GM23338 (cell line): ENCODE measurements around the gene GAGE13. TPM values are rescaled to one million over a fixed set of nuclear protein-coding genes. Genes with fewer than 3 reads are reported as not detected.

Experiments used
- ATAC-seq: fragments of 200-7000 bp; cut with Tn5 transposase; 3 replicates; pipeline ENCODE4 v1.9.1; 2020
- DNase-seq: peaks from one replicate; pipeline ENCODE4 v3.0.0-alpha.2; 2015; ENCODE audit warnings: low spot score
- H2AFZ ChIP-seq: fragments of 200-600 bp; sonication (generic); 2 replicates; pipeline ENCODE4 v1.8.0; 2016; ENCODE audit warnings: antibody characterized with exemption, mild to moderate bottlenecking, moderate library complexity
- H3F3A ChIP-seq: fragments of 200-600 bp; sonication (generic); replicated peaks from 2 replicates; pipeline ENCODE4 v1.8.0; 2017; ENCODE audit warnings: antibody characterized with exemption, mixed run types, low read depth
- H3K27ac ChIP-seq: fragments of 200-600 bp; sonication (generic); 2 replicates; pipeline ENCODE4 v1.6.1; 2016; ENCODE audit warnings: low read depth
- H3K27me3 ChIP-seq: fragments of 200-600 bp; sonication (generic); 2 replicates; pipeline ENCODE4 v1.8.0; 2016; ENCODE audit warnings: mild to moderate bottlenecking, mixed run types, moderate library complexity; ENCODE audit not compliant: insufficient read depth
- H3K36me3 ChIP-seq: fragments of 200-600 bp; sonication (generic); 2 replicates; pipeline ENCODE4 v1.8.0; 2016; ENCODE audit warnings: mild to moderate bottlenecking; ENCODE audit not compliant: insufficient read depth
- H3K4me1 ChIP-seq: fragments of 200-600 bp; sonication (generic); 2 replicates; pipeline ENCODE4 v1.8.0; 2016; ENCODE audit warnings: mild to moderate bottlenecking, moderate library complexity; ENCODE audit not compliant: insufficient read depth
- H3K4me2 ChIP-seq: fragments of 200-600 bp; sonication (generic); 2 replicates; pipeline ENCODE4 v1.7.1; 2017; ENCODE audit warnings: mixed run types
- H3K4me3 ChIP-seq: fragments of 200-600 bp; sonication (generic); 2 replicates; pipeline ENCODE4 v1.6.1; 2016; ENCODE audit warnings: mixed run types
- H3K79me2 ChIP-seq: fragments of 200-600 bp; sonication (generic); replicated peaks from 2 replicates; pipeline ENCODE4 v1.8.0; 2017; ENCODE audit warnings: mild to moderate bottlenecking; ENCODE audit not compliant: insufficient read depth
- H3K9me2 ChIP-seq: fragments of 200-600 bp; sonication (generic); 2 replicates; pipeline ENCODE4 v1.8.0; 2017; ENCODE audit not compliant: insufficient read depth
- H4K20me1 ChIP-seq: fragments of 200-600 bp; sonication (generic); replicated peaks from 2 replicates; pipeline ENCODE4 v1.8.0; 2017; ENCODE audit warnings: mild to moderate bottlenecking; ENCODE audit not compliant: insufficient read depth
- H3K27ac Mint-ChIP-seq: 2 replicates; pipeline ENCODE4 v1.8.0; 2020; ENCODE audit warnings: inconsistent platforms, mild to moderate bottlenecking, moderate library complexity, mixed read lengths
- H3K27me3 Mint-ChIP-seq: 3 replicates; pipeline ENCODE4 v1.8.0; 2022; ENCODE audit warnings: low read depth, mild to moderate bottlenecking, moderate library complexity, mixed read lengths, inconsistent platforms; ENCODE audit not compliant: insufficient read depth, poor library complexity
- H3K36me3 Mint-ChIP-seq: 3 replicates; pipeline ENCODE4 v1.8.0; 2021; ENCODE audit warnings: low read depth, mild to moderate bottlenecking, inconsistent platforms, moderate library complexity, mixed read lengths
- H3K4me1 Mint-ChIP-seq: 3 replicates; pipeline ENCODE4 v1.8.0; 2020; ENCODE audit warnings: mild to moderate bottlenecking, inconsistent platforms, mixed read lengths
- H3K4me3 Mint-ChIP-seq: 3 replicates; pipeline ENCODE4 v1.8.0; 2021; ENCODE audit warnings: moderate library complexity, mild to moderate bottlenecking, inconsistent platforms, mixed read lengths
- H3K9me3 Mint-ChIP-seq: 3 replicates; pipeline ENCODE4 v1.8.0; 2020; ENCODE audit warnings: moderate library complexity, mild to moderate bottlenecking, inconsistent platforms, mixed read lengths
- CREB1 ChIP-seq: fragments of 250-450 bp; sonication (Bioruptor Pico); IDR thresholded peaks from 2 replicates; pipeline ENCODE4 v1.5.0; 2020; ENCODE audit warnings: low read depth, mild to moderate bottlenecking, moderate library complexity
- EZH2 ChIP-seq: fragments of 200-600 bp; sonication (generic); IDR thresholded peaks from one replicate; pipeline ENCODE4 v1.8.0; 2017; ENCODE audit warnings: antibody characterized with exemption, mild to moderate bottlenecking, low read depth; ENCODE audit not compliant: unreplicated experiment
- EZH2phosphoT487 ChIP-seq: fragments of 200-600 bp; sonication (generic); IDR thresholded peaks from one replicate; pipeline ENCODE4 v1.8.1; 2018; ENCODE audit warnings: antibody characterized with exemption; ENCODE audit not compliant: unreplicated experiment
- JUNB ChIP-seq: IDR thresholded peaks from one replicate; pipeline ENCODE4 v1.6.1; 2016; ENCODE audit warnings: antibody characterized with exemption; ENCODE audit not compliant: unreplicated experiment
- NANOG ChIP-seq: IDR thresholded peaks from 2 replicates; pipeline ENCODE4 v1.6.1; 2016; ENCODE audit warnings: antibody characterized with exemption, borderline replicate concordance
- STAT1 ChIP-seq: IDR thresholded peaks from one replicate; pipeline ENCODE4 v1.6.1; 2016; ENCODE audit warnings: antibody characterized with exemption; ENCODE audit not compliant: unreplicated experiment
- ZNF114 ChIP-seq: fragments of 250-450 bp; sonication (Bioruptor Pico); IDR thresholded peaks from 2 replicates; pipeline ENCODE4 v1.5.0; 2020; ENCODE audit warnings: mild to moderate bottlenecking, moderate library complexity
- ZNF331 ChIP-seq: fragments of 250-450 bp; sonication (Bioruptor Pico); IDR thresholded peaks from 2 replicates; pipeline ENCODE4 v1.5.0; 2020; ENCODE audit warnings: low read depth, mild to moderate bottlenecking, moderate library complexity
- polyA plus RNA-seq: library from polyadenylated mRNA; unstranded; fragments of >200 nt; fragmentation: Nextera tagmentation; extraction: Ambion mirVana; gene quantifications from 2 replicates; pipeline ENCODE4 v1.2.1, GENCODE V29; 2016
- total RNA-seq: library from RNA; depleted of rRNA; stranded (reverse); fragments of >200 nt; shearing (Covaris generic); gene quantifications from 2 replicates; pipeline ENCODE4 v1.2.3, GENCODE V29; 2014
- TF ChIP-seq, protein P1 (sequence below): fragments of 250-450 bp; sonication (Bioruptor Pico); IDR thresholded peaks from 2 replicates; pipeline ENCODE4 v1.5.0; 2020; ENCODE audit warnings: mild to moderate bottlenecking, moderate library complexity
- TF ChIP-seq, protein P2 (sequence below): IDR thresholded peaks from 2 replicates; pipeline ENCODE4 v1.6.1; 2016; ENCODE audit warnings: antibody characterized with exemption
- TF ChIP-seq, protein P3 (sequence below): IDR thresholded peaks from one replicate; pipeline ENCODE4 v1.6.1; 2018; ENCODE audit warnings: antibody characterized with exemption; ENCODE audit not compliant: unreplicated experiment
- TF ChIP-seq, protein P4 (sequence below), 2 experiments: fragments of 200-600 bp in 1 of 2; sonication (generic) in 1 of 2; conservative IDR thresholded peaks; 2 replicates each; pipeline versions ENCODE4 v1.5.1 to v1.6.1; 2016 to 2017; ENCODE audit warnings: antibody characterized with exemption in 2 of 2, low read depth in 2 of 2, mild to moderate bottlenecking in 2 of 2, moderate library complexity in 1 of 2

GAGE13 gene
- total and polyA plus RNA-seq, 2 experiments from 2014 or later, result not detected

DNA sequence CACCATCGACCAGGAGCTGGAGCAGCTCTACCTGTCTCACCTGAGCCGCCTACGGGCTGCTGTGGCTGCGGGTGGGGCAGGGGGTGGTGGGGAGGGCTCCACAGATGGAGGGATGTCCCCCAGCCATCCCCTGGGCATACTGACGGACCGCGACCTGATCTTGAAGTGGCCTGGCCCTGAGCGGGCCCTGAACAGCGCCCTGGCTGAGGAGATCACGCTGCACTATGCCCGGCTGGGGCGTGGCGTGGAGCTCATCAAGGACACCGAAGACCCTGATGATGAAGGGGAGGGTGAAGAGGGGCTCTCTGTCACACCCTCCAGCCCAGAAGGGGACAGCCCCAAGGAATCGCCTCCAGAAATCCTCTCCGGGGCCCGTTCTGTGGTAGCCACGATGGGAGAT, 45.2 kb upstream of the GAGE13 start (continued):
- TF ChIP-seq, protein P1, sequence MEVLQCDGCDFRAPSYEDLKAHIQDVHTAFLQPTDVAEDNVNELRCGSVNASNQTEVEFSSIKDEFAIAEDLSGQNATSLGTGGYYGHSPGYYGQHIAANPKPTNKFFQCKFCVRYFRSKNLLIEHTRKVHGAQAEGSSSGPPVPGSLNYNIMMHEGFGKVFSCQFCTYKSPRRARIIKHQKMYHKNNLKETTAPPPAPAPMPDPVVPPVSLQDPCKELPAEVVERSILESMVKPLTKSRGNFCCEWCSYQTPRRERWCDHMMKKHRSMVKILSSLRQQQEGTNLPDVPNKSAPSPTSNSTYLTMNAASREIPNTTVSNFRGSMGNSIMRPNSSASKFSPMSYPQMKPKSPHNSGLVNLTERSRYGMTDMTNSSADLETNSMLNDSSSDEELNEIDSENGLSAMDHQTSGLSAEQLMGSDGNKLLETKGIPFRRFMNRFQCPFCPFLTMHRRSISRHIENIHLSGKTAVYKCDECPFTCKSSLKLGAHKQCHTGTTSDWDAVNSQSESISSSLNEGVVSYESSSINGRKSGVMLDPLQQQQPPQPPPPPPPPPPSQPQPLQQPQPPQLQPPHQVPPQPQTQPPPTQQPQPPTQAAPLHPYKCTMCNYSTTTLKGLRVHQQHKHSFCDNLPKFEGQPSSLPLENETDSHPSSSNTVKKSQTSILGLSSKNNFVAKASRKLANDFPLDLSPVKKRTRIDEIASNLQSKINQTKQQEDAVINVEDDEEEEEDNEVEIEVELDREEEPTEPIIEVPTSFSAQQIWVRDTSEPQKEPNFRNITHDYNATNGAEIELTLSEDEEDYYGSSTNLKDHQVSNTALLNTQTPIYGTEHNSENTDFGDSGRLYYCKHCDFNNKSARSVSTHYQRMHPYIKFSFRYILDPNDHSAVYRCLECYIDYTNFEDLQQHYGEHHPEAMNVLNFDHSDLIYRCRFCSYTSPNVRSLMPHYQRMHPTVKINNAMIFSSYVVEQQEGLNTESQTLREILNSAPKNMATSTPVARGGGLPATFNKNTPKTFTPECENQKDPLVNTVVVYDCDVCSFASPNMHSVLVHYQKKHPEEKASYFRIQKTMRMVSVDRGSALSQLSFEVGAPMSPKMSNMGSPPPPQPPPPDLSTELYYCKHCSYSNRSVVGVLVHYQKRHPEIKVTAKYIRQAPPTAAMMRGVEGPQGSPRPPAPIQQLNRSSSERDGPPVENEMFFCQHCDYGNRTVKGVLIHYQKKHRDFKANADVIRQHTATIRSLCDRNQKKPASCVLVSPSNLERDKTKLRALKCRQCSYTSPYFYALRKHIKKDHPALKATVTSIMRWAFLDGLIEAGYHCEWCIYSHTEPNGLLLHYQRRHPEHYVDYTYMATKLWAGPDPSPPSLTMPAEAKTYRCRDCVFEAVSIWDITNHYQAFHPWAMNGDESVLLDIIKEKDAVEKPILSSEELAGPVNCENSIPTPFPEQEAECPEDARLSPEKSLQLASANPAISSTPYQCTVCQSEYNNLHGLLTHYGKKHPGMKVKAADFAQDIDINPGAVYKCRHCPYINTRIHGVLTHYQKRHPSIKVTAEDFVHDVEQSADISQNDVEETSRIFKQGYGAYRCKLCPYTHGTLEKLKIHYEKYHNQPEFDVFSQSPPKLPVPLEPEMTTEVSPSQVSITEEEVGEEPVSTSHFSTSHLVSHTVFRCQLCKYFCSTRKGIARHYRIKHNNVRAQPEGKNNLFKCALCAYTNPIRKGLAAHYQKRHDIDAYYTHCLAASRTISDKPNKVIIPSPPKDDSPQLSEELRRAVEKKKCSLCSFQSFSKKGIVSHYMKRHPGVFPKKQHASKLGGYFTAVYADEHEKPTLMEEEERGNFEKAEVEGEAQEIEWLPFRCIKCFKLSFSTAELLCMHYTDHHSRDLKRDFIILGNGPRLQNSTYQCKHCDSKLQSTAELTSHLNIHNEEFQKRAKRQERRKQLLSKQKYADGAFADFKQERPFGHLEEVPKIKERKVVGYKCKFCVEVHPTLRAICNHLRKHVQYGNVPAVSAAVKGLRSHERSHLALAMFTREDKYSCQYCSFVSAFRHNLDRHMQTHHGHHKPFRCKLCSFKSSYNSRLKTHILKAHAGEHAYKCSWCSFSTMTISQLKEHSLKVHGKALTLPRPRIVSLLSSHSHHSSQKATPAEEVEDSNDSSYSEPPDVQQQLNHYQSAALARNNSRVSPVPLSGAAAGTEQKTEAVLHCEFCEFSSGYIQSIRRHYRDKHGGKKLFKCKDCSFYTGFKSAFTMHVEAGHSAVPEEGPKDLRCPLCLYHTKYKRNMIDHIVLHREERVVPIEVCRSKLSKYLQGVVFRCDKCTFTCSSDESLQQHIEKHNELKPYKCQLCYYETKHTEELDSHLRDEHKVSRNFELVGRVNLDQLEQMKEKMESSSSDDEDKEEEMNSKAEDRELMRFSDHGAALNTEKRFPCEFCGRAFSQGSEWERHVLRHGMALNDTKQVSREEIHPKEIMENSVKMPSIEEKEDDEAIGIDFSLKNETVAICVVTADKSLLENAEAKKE (CRISPR knock-in tag), result no peak
- TF ChIP-seq JUNB, result no peak
- TF ChIP-seq, protein P2, sequence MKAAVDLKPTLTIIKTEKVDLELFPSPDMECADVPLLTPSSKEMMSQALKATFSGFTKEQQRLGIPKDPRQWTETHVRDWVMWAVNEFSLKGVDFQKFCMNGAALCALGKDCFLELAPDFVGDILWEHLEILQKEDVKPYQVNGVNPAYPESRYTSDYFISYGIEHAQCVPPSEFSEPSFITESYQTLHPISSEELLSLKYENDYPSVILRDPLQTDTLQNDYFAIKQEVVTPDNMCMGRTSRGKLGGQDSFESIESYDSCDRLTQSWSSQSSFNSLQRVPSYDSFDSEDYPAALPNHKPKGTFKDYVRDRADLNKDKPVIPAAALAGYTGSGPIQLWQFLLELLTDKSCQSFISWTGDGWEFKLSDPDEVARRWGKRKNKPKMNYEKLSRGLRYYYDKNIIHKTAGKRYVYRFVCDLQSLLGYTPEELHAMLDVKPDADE, result no peak

DNA sequence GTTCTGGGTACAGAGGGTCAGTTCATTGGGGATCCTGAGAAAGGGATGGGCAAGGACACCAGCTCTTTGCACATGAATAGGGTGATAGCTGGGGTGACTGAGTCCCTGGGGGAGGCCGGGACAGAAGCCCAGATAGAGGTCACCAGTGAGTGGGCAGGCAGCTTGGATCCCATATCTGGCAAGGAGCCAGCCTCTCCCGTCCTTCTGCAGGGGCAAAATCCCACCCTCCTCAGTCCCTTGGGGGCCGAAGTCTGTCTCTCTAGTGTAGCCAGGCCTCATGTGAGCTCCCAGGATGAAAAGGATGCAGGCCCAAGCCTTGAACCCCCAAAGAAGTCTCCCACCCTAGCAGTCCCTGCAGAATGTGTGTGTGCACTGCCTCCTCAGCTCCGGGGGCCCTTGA, 44.8 kb upstream of the GAGE13 start:
- H3K9me3 Mint-ChIP-seq, result no peaks in the 10 kb centered on the region
- TF ChIP-seq NANOG (no peak), JUNB (no peak), ZNF331 (CRISPR knock-in tag) (no peak), STAT1 (no peak), ZNF114 (CRISPR knock-in tag) (no peak), EZH2 (no peak), CREB1 (no peak), EZH2phosphoT487 (no peak)
- TF ChIP-seq, protein P3, sequence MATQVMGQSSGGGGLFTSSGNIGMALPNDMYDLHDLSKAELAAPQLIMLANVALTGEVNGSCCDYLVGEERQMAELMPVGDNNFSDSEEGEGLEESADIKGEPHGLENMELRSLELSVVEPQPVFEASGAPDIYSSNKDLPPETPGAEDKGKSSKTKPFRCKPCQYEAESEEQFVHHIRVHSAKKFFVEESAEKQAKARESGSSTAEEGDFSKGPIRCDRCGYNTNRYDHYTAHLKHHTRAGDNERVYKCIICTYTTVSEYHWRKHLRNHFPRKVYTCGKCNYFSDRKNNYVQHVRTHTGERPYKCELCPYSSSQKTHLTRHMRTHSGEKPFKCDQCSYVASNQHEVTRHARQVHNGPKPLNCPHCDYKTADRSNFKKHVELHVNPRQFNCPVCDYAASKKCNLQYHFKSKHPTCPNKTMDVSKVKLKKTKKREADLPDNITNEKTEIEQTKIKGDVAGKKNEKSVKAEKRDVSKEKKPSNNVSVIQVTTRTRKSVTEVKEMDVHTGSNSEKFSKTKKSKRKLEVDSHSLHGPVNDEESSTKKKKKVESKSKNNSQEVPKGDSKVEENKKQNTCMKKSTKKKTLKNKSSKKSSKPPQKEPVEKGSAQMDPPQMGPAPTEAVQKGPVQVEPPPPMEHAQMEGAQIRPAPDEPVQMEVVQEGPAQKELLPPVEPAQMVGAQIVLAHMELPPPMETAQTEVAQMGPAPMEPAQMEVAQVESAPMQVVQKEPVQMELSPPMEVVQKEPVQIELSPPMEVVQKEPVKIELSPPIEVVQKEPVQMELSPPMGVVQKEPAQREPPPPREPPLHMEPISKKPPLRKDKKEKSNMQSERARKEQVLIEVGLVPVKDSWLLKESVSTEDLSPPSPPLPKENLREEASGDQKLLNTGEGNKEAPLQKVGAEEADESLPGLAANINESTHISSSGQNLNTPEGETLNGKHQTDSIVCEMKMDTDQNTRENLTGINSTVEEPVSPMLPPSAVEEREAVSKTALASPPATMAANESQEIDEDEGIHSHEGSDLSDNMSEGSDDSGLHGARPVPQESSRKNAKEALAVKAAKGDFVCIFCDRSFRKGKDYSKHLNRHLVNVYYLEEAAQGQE, result no peak
- TF ChIP-seq, protein P4, sequence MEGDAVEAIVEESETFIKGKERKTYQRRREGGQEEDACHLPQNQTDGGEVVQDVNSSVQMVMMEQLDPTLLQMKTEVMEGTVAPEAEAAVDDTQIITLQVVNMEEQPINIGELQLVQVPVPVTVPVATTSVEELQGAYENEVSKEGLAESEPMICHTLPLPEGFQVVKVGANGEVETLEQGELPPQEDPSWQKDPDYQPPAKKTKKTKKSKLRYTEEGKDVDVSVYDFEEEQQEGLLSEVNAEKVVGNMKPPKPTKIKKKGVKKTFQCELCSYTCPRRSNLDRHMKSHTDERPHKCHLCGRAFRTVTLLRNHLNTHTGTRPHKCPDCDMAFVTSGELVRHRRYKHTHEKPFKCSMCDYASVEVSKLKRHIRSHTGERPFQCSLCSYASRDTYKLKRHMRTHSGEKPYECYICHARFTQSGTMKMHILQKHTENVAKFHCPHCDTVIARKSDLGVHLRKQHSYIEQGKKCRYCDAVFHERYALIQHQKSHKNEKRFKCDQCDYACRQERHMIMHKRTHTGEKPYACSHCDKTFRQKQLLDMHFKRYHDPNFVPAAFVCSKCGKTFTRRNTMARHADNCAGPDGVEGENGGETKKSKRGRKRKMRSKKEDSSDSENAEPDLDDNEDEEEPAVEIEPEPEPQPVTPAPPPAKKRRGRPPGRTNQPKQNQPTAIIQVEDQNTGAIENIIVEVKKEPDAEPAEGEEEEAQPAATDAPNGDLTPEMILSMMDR (conservative IDR thresholded peaks at IDR 0.05; ENCODE audit: low read depth in 2 of 2), result no peak
- TF ChIP-seq, protein P2, result no peak

More for the DNA sequence above, 44.8 kb upstream of the GAGE13 start:
- Histone ChIP-seq H4K20me1 (no peaks in the 10 kb centered on the region), H3K4me3 (no peak overlapping the region), H3K4me2 (no peak overlapping the region), H3F3A (no peaks in the 10 kb centered on the region), H2AFZ (no peak overlapping the region), H3K79me2 (no peaks in the 10 kb centered on the region), H3K27me3 (no peaks in the 10 kb centered on the region), H3K9me2 (no peaks in the 10 kb centered on the region), H3K36me3 (no peaks in the 10 kb centered on the region), H3K27ac (no peak overlapping the region), H3K4me1 (no peaks in the 10 kb centered on the region)
- peaks cover 3% of the 10 kb centered on the region; the same call in 2 of the 3 replicates for H3K36me3 Mint-ChIP-seq
- no peak overlapping the region for H3K4me3 Mint-ChIP-seq
- H3K4me1 Mint-ChIP-seq, result peaks cover 9% of the 10 kb centered on the region; the same call in 2 of the 3 replicates
- H3K27ac Mint-ChIP-seq, result no peak overlapping the region
- H3K27me3 Mint-ChIP-seq, result peaks cover 2% of the 10 kb centered on the region
- DNase-seq, result no peak
- no peak for ATAC-seq
